SK-N-SH (cell line): ENCODE results near the gene SMG1. TPM values are rescaled to one million over a fixed set of nuclear protein-coding genes. Genes with fewer than 3 reads are reported as not detected.

ENCODE experiments used
- CTCF ChIA-PET: fragments of 300-600, 350-600 bp; formaldehyde crosslinking; extraction: SDS; loops from one replicate; lab custom pipeline; 2021; lab: Yijun Ruan, JAX
- POLR2A ChIA-PET: fragments of 350-600 bp; sonication (Branson Sonifier 250); formaldehyde crosslinking; extraction: SDS; loops from one replicate; lab custom pipeline; 2020; ENCODE audit warnings: antibody characterized with exemption, inconsistent platforms; lab: Yijun Ruan, JAX
- DNase-seq: peaks from one replicate; pipeline ENCODE4 v3.0.0; 2012
- H2AFZ ChIP-seq: fragments of 200-600 bp; sonication (generic); 2 replicates; pipeline ENCODE4 v1.8.1; 2016; ENCODE audit warnings: antibody characterized with exemption, mild to moderate bottlenecking, low read depth
- H3F3A ChIP-seq: fragments of 200-600 bp; sonication (generic); replicated peaks from 2 replicates; pipeline ENCODE3; 2016; ENCODE audit warnings: antibody characterized with exemption, mild to moderate bottlenecking; ENCODE audit not compliant: insufficient read depth
- H3K27ac ChIP-seq, 2 experiments: fragments of 200-500 bp in 1 of 2; fragments of 200-600 bp in 1 of 2; sonication (Bioruptor generic) in 1 of 2; sonication (generic), shearing (Covaris generic) in 1 of 2; 2 replicates each; pipeline versions ENCODE4 v1.5.1 to v1.6.1; 2014 to 2016; ENCODE audit warnings: low read depth in 2 of 2, inconsistent platforms in 1 of 2, low read length in 1 of 2, mild to moderate bottlenecking in 1 of 2, mixed read lengths in 1 of 2
- H3K27me3 ChIP-seq: fragments of 200-600 bp; sonication (generic), shearing (Covaris generic); 2 replicates; pipeline ENCODE4 v1.6.1; 2016; ENCODE audit warnings: mixed run types; ENCODE audit not compliant: insufficient read depth
- H3K36me3 ChIP-seq, 2 experiments: fragments of 200-500 bp in 1 of 2; fragments of 200-600 bp in 1 of 2; sonication (Bioruptor generic) in 1 of 2; sonication (generic) in 1 of 2; replicated peaks in 1 of 2; 2 replicates each; pipeline versions ENCODE3 to v1.5.1; 2014 to 2016; ENCODE audit warnings: low read length in 1 of 2, mild to moderate bottlenecking in 1 of 2; ENCODE audit not compliant: insufficient read depth in 2 of 2, control insufficient read depth in 1 of 2
- H3K4me1 ChIP-seq, 2 experiments: fragments of 200-500 bp in 1 of 2; fragments of 200-600 bp in 1 of 2; sonication (Bioruptor generic) in 1 of 2; sonication (generic), shearing (Covaris generic) in 1 of 2; 2 replicates each; pipeline versions ENCODE4 v1.5.1 to v1.6.1; 2014 to 2016; ENCODE audit warnings: low read depth in 1 of 2, low read length in 1 of 2, mixed run types in 1 of 2; ENCODE audit not compliant: insufficient read depth in 2 of 2, control insufficient read depth in 1 of 2
- H3K4me2 ChIP-seq: fragments of 200-600 bp; sonication (generic), shearing (Covaris generic); 2 replicates; pipeline ENCODE4 v1.6.1; 2017; ENCODE audit warnings: mixed run types
- H3K4me3 ChIP-seq, 2 experiments: fragments of 200-500 bp in 1 of 2; fragments of 200-600 bp in 1 of 2; sonication (Bioruptor generic) in 1 of 2; sonication (generic), shearing (Covaris generic) in 1 of 2; 2 replicates each; pipeline versions ENCODE4 v1.5.1 to v1.8.1; 2014 to 2016; ENCODE audit warnings: low read depth in 2 of 2, inconsistent platforms in 1 of 2, low read length in 1 of 2, mild to moderate bottlenecking in 1 of 2, mixed read lengths in 1 of 2, moderate library complexity in 1 of 2
- H3K79me2 ChIP-seq: fragments of 200-600 bp; sonication (generic); 2 replicates; pipeline ENCODE4 v1.8.1; 2017; ENCODE audit warnings: mild to moderate bottlenecking; ENCODE audit not compliant: insufficient read depth
- H3K9ac ChIP-seq: fragments of 200-600 bp; sonication (generic); 2 replicates; pipeline ENCODE4 v1.6.1; 2017; ENCODE audit warnings: mixed run types
- H3K9me2 ChIP-seq: fragments of 200-600 bp; sonication (generic); 2 replicates; pipeline ENCODE4 v1.6.1; 2017; ENCODE audit warnings: mixed run types
- H3K9me3 ChIP-seq: fragments of 200-600 bp; sonication (generic); 2 replicates; pipeline ENCODE4 v1.6.1; 2017; ENCODE audit warnings: mixed run types, mild to moderate bottlenecking, moderate library complexity
- H4K20me1 ChIP-seq: fragments of 200-600 bp; sonication (generic); 2 replicates; pipeline ENCODE4 v1.6.1; 2017; ENCODE audit warnings: mild to moderate bottlenecking, mixed run types; ENCODE audit not compliant: insufficient read depth
- CHD2 ChIP-seq: fragments of 150-350 bp; IDR thresholded peaks from 2 replicates; pipeline ENCODE4 v1.6.1; 2018; ENCODE audit warnings: low read length; ENCODE audit not compliant: partially characterized antibody
- CTCF ChIP-seq: fragments of 200-600 bp; sonication (generic); IDR thresholded peaks from 2 replicates; pipeline ENCODE4 v1.6.1; 2017; ENCODE audit warnings: antibody characterized with exemption, mild to moderate bottlenecking, moderate library complexity
- IRF3 ChIP-seq: fragments of 150-350 bp; IDR thresholded peaks from 2 replicates; pipeline ENCODE4 v1.6.1; 2016; ENCODE audit warnings: mild to moderate bottlenecking, low read depth, low read length
- MAX ChIP-seq: IDR thresholded peaks from 2 replicates; pipeline ENCODE4 v1.4.0; 2012; ENCODE audit warnings: low read depth
- MXI1 ChIP-seq: IDR thresholded peaks from 2 replicates; pipeline ENCODE4 v1.6.1; 2012; ENCODE audit warnings: mild to moderate bottlenecking, low read depth, low read length, improper control_type of control experiment
- PBX3 ChIP-seq: IDR thresholded peaks from 2 replicates; pipeline ENCODE4; 2012
- REST ChIP-seq: IDR thresholded peaks from 2 replicates; pipeline ENCODE4 v1.6.1; 2012; ENCODE audit warnings: mild to moderate bottlenecking, low read depth, low read length, moderate library complexity
- RXRA ChIP-seq: IDR thresholded peaks from 2 replicates; pipeline ENCODE4 v1.4.0; 2012; ENCODE audit warnings: low read depth, mild to moderate bottlenecking, borderline replicate concordance
- SMC3 ChIP-seq: IDR thresholded peaks from 2 replicates; pipeline ENCODE4 v1.6.1; 2012; ENCODE audit warnings: low read depth, low read length, improper control_type of control experiment
- TEAD4 ChIP-seq: IDR thresholded peaks from 2 replicates; pipeline ENCODE4 v1.4.0; 2012; ENCODE audit warnings: mild to moderate bottlenecking, borderline replicate concordance; ENCODE audit not compliant: insufficient read depth
- USF2 ChIP-seq: fragments of 150-350 bp; IDR thresholded peaks from 2 replicates; pipeline ENCODE4 v1.6.1; 2017; ENCODE audit warnings: antibody characterized with exemption, low read length, low read depth, borderline replicate concordance
- WGBS: methylation state at CpG from one replicate; pipeline ENCODE4 v1.1.6; 2017; ENCODE audit warnings: low lambda C conversion rate; 5-methylcytosine and 5-hydroxymethylcytosine counted together
- polyA plus RNA-seq, 3 experiments: library from polyadenylated mRNA; depleted of rRNA; stranded (reverse); fragments of >200 nt; gene quantifications; 2 replicates each; pipeline ENCODE4 v1.2.3, GENCODE V29; 2012

The SMG1 gene
- polyA plus RNA-seq, 1 of the 3 experiments (the other 2 are of a cell fraction), result 11.2 TPM

GRCh38 chr16:18959031-18959505 lies 32.9 kb upstream of the SMG1 start:
- H3K79me2 ChIP-seq, result no peaks in the 10 kb centered on the region
- H3K27ac ChIP-seq, result peak overlapping the region in 1 of 2 experiments; percentile 34; a peak in 2 of 4 replicates
- no peaks in the 10 kb centered on the region for H3K36me3 ChIP-seq
- CTCF ChIA-PET, result interaction anchor here (2.9 kb wide), 1 partner anchor 10 kb away, joined by 21 read pairs; no protein-coding TSS in a partner anchor
- TF ChIP-seq REST, result no peak
- no peak for TF ChIP-seq RXRA
- no peak for TF ChIP-seq TEAD4
- no peak for TF ChIP-seq CTCF
- TF ChIP-seq, all 33 proteins: peak for 0
- Histone ChIP-seq H3K4me1 (peaks cover 0 to 9% of the 10 kb centered on the region in 2 experiments; a peak in 1 of 4 replicates), H3K4me2 (no peak overlapping the region), H2AFZ (peak overlapping the region; percentile 74; the same call in 1 of the 2 replicates), H3K4me3 (no peak overlapping the region), H3K9me3 (no peaks in the 10 kb centered on the region), H4K20me1 (no peaks in the 10 kb centered on the region), H3F3A (no peaks in the 10 kb centered on the region), H3K27me3 (no peaks in the 10 kb centered on the region), H3K9me2 (no peaks in the 10 kb centered on the region), H3K9ac (no peak overlapping the region)
- POLR2A ChIA-PET, result no interaction called here
- 72% methylated on average over 2 of the region's 2 CpGs for WGBS
- DNase-seq, result no peak

- H3K4me1 ChIP-seq, result peaks cover 0 to 9% of the 10 kb centered on the region in 2 experiments; a peak in 1 of 4 replicates
- TF ChIP-seq MXI1 (no peak), CHD2 (no peak), PBX3 (peak; percentile 79), IRF3 (no peak), MAX (no peak), USF2 (no peak), SMC3 (no peak)
- H3K27ac ChIP-seq, result no peak overlapping the region
- CTCF ChIA-PET, result interaction anchor here (2.9 kb wide), 1 partner anchor 10 kb away, joined by 21 read pairs; no protein-coding TSS in a partner anchor
- H3K27me3 ChIP-seq, result no peaks in the 10 kb centered on the region
- no peaks in the 10 kb centered on the region for H3K79me2 ChIP-seq
- H2AFZ ChIP-seq, result peak overlapping the region; percentile 74; the same call in 1 of the 2 replicates
- no peaks in the 10 kb centered on the region for H4K20me1 ChIP-seq
- H3K36me3 ChIP-seq, result no peaks in the 10 kb centered on the region
- POLR2A ChIA-PET, result no interaction called here
- no peak overlapping the region for H3K9ac ChIP-seq
- DNase-seq, result no peak
- no peaks in the 10 kb centered on the region for H3K9me3 ChIP-seq
- 59% methylated on average over 2 of the region's 2 CpGs for WGBS
- no peak overlapping the region for H3K4me3 ChIP-seq
- H3F3A ChIP-seq, result no peaks in the 10 kb centered on the region
- no peak overlapping the region for H3K4me2 ChIP-seq
- H3K9me2 ChIP-seq, result no peaks in the 10 kb centered on the region
Observed at GRCh38 chr16:18958621-18959029, 32.4 kb upstream of the SMG1 start.
